Neural crest cell (in vitro differentiated cells): Measurements from ENCODE around the gene C2CD3. TPM values are rescaled to one million over a fixed set of nuclear protein-coding genes. Genes with fewer than 3 reads are reported as not detected.
"Not testable (repeated sequence)": the region's sequence is repeated elsewhere in the genome, so short reads cannot be mapped to it uniquely, and the experiment has no call there.

ENCODE experiments used
- DNase-seq: peaks from one replicate; pipeline ENCODE4 v3.0.0; 2021; ENCODE audit warnings: low read depth, mixed read lengths, low spot score
- H3K27ac Mint-ChIP-seq: one replicate; pipeline ENCODE4 v1.8.0; 2021; ENCODE audit warnings: mild to moderate bottlenecking, mixed read lengths; ENCODE audit not compliant: unreplicated experiment
- H3K27me3 Mint-ChIP-seq: 2 replicates; pipeline ENCODE4 v1.8.0; 2021; ENCODE audit warnings: low read depth, mild to moderate bottlenecking, mixed read lengths
- H3K36me3 Mint-ChIP-seq: 2 replicates; pipeline ENCODE4 v1.8.0; 2021; ENCODE audit warnings: low read depth, mild to moderate bottlenecking, mixed read lengths
- H3K4me1 Mint-ChIP-seq: 2 replicates; pipeline ENCODE4 v1.8.0; 2021; ENCODE audit warnings: mixed read lengths
- H3K4me3 Mint-ChIP-seq: one replicate; pipeline ENCODE4 v1.8.0; 2021; ENCODE audit warnings: mild to moderate bottlenecking, mixed read lengths
- H3K9me3 Mint-ChIP-seq: 2 replicates; pipeline ENCODE4 v1.8.0; 2021; ENCODE audit warnings: mixed read lengths
- CTCF ChIP-seq: fragments of 200-600 bp; sonication (generic); conservative IDR thresholded peaks from 2 replicates; pipeline ENCODE4 v1.5.0; 2021; ENCODE audit warnings: antibody characterized with exemption, mild to moderate bottlenecking
- total RNA-seq: library from RNA; stranded (reverse); gene quantifications from 2 replicates; pipeline ENCODE4 v1.2.1, GENCODE V29; 2021

Gene C2CD3
- total RNA-seq, 1 donor from 2014 or later: 41.9 TPM

- H3K4me3 Mint-ChIP-seq: no peak overlapping the region
- no peak for TF ChIP-seq CTCF
- H3K27me3 Mint-ChIP-seq: no peaks in the 10 kb centered on the region
- H3K9me3 Mint-ChIP-seq: no peaks in the 10 kb centered on the region
- H3K36me3 Mint-ChIP-seq: peaks cover 8% of the 10 kb centered on the region
- peaks cover 5% of the 10 kb centered on the region for H3K4me1 Mint-ChIP-seq
- no peak overlapping the region for H3K27ac Mint-ChIP-seq
- DNase-seq: no peak
These were observed 23.4 kb downstream of the C2CD3 start for GRCh38 chr11:74147199-74147929.

- Mint-ChIP-seq H3K36me3 (peaks cover 8% of the 10 kb centered on the region), H3K27me3 (no peaks in the 10 kb centered on the region), H3K9me3 (no peaks in the 10 kb centered on the region), H3K4me1 (peaks cover 9% of the 10 kb centered on the region), H3K27ac (no peak overlapping the region), H3K4me3 (no peak overlapping the region)
- no peak for TF ChIP-seq CTCF
- no peak for DNase-seq
These were observed 26.2 kb downstream of the C2CD3 start for GRCh38 chr11:74144592-74144991.

GRCh38 chr11:74142624-74143023 is 28.2 kb downstream of the C2CD3 start:
- no peak for DNase-seq
- no peak overlapping the region for H3K27ac Mint-ChIP-seq
- TF ChIP-seq CTCF: no peak
- peaks cover 11% of the 10 kb centered on the region for H3K36me3 Mint-ChIP-seq
- H3K4me3 Mint-ChIP-seq: no peak overlapping the region
- H3K27me3 Mint-ChIP-seq: no peaks in the 10 kb centered on the region
- peaks cover 7% of the 10 kb centered on the region for H3K4me1 Mint-ChIP-seq
- no peaks in the 10 kb centered on the region for H3K9me3 Mint-ChIP-seq

GRCh38 chr11:74141908-74142307 is 28.9 kb downstream of the C2CD3 start:
- DNase-seq: no peak
- no peak overlapping the region for H3K27ac Mint-ChIP-seq
- H3K36me3 Mint-ChIP-seq: peaks cover 11% of the 10 kb centered on the region
- H3K4me3 Mint-ChIP-seq: no peak overlapping the region
- H3K9me3 Mint-ChIP-seq: no peaks in the 10 kb centered on the region
- peaks cover 7% of the 10 kb centered on the region for H3K4me1 Mint-ChIP-seq
- TF ChIP-seq CTCF: no peak
- no peaks in the 10 kb centered on the region for H3K27me3 Mint-ChIP-seq

- Mint-ChIP-seq H3K4me3 (no peak overlapping the region), H3K27me3 (no peaks in the 10 kb centered on the region), H3K36me3 (peaks cover 11% of the 10 kb centered on the region), H3K27ac (no peak overlapping the region), H3K4me1 (peaks cover 7% of the 10 kb centered on the region), H3K9me3 (no peaks in the 10 kb centered on the region)
- TF ChIP-seq CTCF: no peak
- DNase-seq: no peak
These were observed 29.5 kb downstream of the C2CD3 start for GRCh38 chr11:74141241-74141695.

GRCh38 chr11:74139919-74140431 is 30.8 kb downstream of the C2CD3 start:
- not testable (repeated sequence) for H3K27me3 Mint-ChIP-seq, H3K27ac Mint-ChIP-seq, H3K36me3 Mint-ChIP-seq, DNase-seq, H3K9me3 Mint-ChIP-seq, H3K4me3 Mint-ChIP-seq, H3K4me1 Mint-ChIP-seq
